HG03103 (cell line): ENCODE measurements around the gene KLHL29.
"Not testable (repeated sequence)": the region's sequence is repeated elsewhere in the genome, so short reads cannot be mapped to it uniquely, and the experiment has no call there.

Experiments used
- ATAC-seq: cut with Tn5 transposase; IDR thresholded peaks from one replicate; pipeline ENCODE4 v1.9.1; 2021; ENCODE audit warnings: low read depth; ENCODE audit not compliant: unreplicated experiment

KLHL29 gene

GRCh38 chr2:23720705-23721453, 335.9 kb downstream of the KLHL29 start:
- no peak for ATAC-seq

GRCh38 chr2:23721454-23721826, 336.5 kb downstream of the KLHL29 start:
- ATAC-seq = no peak

- no peak for ATAC-seq
These were observed 337.3 kb downstream of the KLHL29 start for GRCh38 chr2:23722255-23722654.

GRCh38 chr2:23723029-23723428, 338.1 kb downstream of the KLHL29 start:
- ATAC-seq = not testable (repeated sequence)

- no peak for ATAC-seq
These were observed 349.4 kb downstream of the KLHL29 start for GRCh38 chr2:23734416-23734815.

- ATAC-seq = not testable (repeated sequence)
These were observed 351.8 kb downstream of the KLHL29 start for GRCh38 chr2:23736783-23737182.

- ATAC-seq = no peak
These were observed 360.2 kb downstream of the KLHL29 start for GRCh38 chr2:23745068-23745725.

- ATAC-seq = no peak
These were observed 360.7 kb downstream of the KLHL29 start for GRCh38 chr2:23745726-23746105.

- no peak for ATAC-seq
These were observed 361.3 kb downstream of the KLHL29 start for GRCh38 chr2:23746141-23746863.

GRCh38 chr2:23751747-23752265, 366.8 kb downstream of the KLHL29 start:
- no peak for ATAC-seq

GRCh38 chr2:23753291-23754010, 368.5 kb downstream of the KLHL29 start:
- no peak for ATAC-seq

GRCh38 chr2:23754970-23755369, 370.0 kb downstream of the KLHL29 start:
- no peak for ATAC-seq

- ATAC-seq = no peak
These were observed 371.8 kb downstream of the KLHL29 start for GRCh38 chr2:23756593-23757292.

- ATAC-seq = no peak
These were observed 372.9 kb downstream of the KLHL29 start for GRCh38 chr2:23757686-23758433.
